ENCODE measurements around the gene GPR55.

GPR55 gene

GRCh38 chr2:230967113-230967512 is 42.1 kb upstream of the GPR55 start:
- Histone ChIP-seq H3K27me3 (ENCODE audit: insufficient read depth, low read length) (peaks cover 8% of the 10 kb centered on the region; the same call in 1 of the 2 replicates), H2AFZ (ENCODE audit: low read length) (no peak overlapping the region), H4K20me1 (ENCODE audit: insufficient read depth, low read length) (no peaks in the 10 kb centered on the region), H3K9me2 (ENCODE audit: low read depth, low read length) (no peaks in the 10 kb centered on the region), H3F3A (ENCODE audit: insufficient read depth, low read length) (no peaks in the 10 kb centered on the region), H3K9me3 (ENCODE audit: low read length) (no peaks in the 10 kb centered on the region), H3K9ac (ENCODE audit: low read length) (no peak overlapping the region), H3K27ac (ENCODE audit: low read depth, low read length, poor library complexity, severe bottlenecking) (no peak overlapping the region), H3K4me1 (ENCODE audit: insufficient read depth, low read length, severe bottlenecking) (no peaks in the 10 kb centered on the region), H3K4me2 (ENCODE audit: low read length) (no peak overlapping the region), H3K36me3 (ENCODE audit: insufficient read depth, low read length) (no peaks in the 10 kb centered on the region; the same call in 1 of the 2 replicates), H3K79me2 (ENCODE audit: insufficient read depth, low read length) (no peaks in the 10 kb centered on the region), H3K4me3 (ENCODE audit: low read depth, low read length, poor library complexity, severe bottlenecking) (no peak overlapping the region)
- TF ChIP-seq CTCF (IDR thresholded peaks at IDR 0.05; ENCODE audit: low read length) (no peak), EZH2 (IDR thresholded peaks at IDR 0.05; ENCODE audit: borderline replicate concordance, low read length) (no peak)

DNA sequence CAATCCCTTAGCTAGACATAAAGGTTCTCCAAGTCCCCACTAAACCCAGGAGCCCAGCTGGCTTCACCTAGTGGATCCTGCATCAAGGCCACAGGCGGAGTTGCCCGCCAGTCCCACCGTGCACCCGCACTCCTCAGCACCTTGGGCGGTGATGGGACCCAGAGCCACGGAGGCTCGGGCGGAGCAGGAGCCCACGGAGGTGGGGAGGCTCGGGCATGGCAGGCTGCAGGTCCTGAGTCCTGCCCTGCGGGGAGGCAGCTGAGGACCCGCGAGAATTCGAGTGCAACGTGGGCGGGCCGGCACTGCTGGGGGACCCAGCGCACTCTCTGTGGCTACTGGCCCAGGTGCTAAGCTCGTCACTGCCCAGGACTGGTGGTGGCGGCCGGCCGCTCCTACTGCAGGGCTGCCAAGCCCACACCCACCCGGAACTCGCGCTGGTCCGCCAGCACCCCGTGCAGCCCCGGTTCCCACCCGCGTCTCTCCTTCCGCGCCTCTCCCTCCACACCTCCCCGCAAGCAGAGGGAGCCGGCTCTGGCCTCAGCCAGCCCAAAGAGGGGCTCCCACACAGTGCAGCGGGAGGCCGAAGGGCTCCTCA is 39.2 kb upstream of the GPR55 start:
- Histone ChIP-seq H2AFZ (ENCODE audit: low read length) (no peak overlapping the region), H3K79me2 (ENCODE audit: insufficient read depth, low read length) (no peaks in the 10 kb centered on the region), H3K9me2 (ENCODE audit: low read depth, low read length) (no peaks in the 10 kb centered on the region), H3K9me3 (ENCODE audit: low read length) (no peaks in the 10 kb centered on the region), H4K20me1 (ENCODE audit: insufficient read depth, low read length) (no peaks in the 10 kb centered on the region), H3K4me1 (ENCODE audit: insufficient read depth, low read length, severe bottlenecking) (no peaks in the 10 kb centered on the region), H3K4me2 (ENCODE audit: low read length) (no peak overlapping the region), H3K36me3 (ENCODE audit: insufficient read depth, low read length) (no peaks in the 10 kb centered on the region; the same call in 1 of the 2 replicates), H3K4me3 (ENCODE audit: low read depth, low read length, poor library complexity, severe bottlenecking) (no peak overlapping the region), H3K9ac (ENCODE audit: low read length) (no peak overlapping the region), H3K27me3 (ENCODE audit: insufficient read depth, low read length) (peaks cover 5% of the 10 kb centered on the region; the same call in 1 of the 2 replicates), H3F3A (ENCODE audit: insufficient read depth, low read length) (no peaks in the 10 kb centered on the region), H3K27ac (ENCODE audit: low read depth, low read length, poor library complexity, severe bottlenecking) (no peak overlapping the region)
- no peak for TF ChIP-seq EZH2 (IDR thresholded peaks at IDR 0.05; ENCODE audit: borderline replicate concordance, low read length)
- no peak for TF ChIP-seq CTCF (IDR thresholded peaks at IDR 0.05; ENCODE audit: low read length)

DNA sequence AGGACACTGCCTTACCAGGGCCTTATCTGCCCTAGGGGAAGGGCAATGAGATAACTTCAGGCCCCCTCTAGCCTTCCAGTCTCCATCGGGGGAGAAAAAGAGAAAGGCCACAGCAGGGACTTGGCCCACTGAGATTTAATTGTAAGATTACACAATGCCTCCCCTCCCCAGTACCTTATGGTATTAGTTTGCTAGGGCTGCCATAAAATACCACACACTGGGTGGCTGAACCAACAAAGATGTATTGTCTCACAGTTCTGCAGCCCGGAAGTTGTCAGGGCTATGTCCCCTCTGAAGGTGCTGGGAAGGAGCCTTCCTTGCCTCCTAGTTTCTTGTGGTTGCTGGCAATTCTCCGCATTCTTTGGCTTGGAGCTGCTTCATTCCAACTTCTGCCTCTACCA is 36.0 kb upstream of the GPR55 start:
- Histone ChIP-seq H3K9me3 (ENCODE audit: low read length) (no peaks in the 10 kb centered on the region), H3K27ac (ENCODE audit: low read depth, low read length, poor library complexity, severe bottlenecking) (no peak overlapping the region), H3K4me2 (ENCODE audit: low read length) (no peak overlapping the region), H3K9me2 (ENCODE audit: low read depth, low read length) (no peaks in the 10 kb centered on the region), H3K27me3 (ENCODE audit: insufficient read depth, low read length) (no peaks in the 10 kb centered on the region; the same call in 1 of the 2 replicates), H4K20me1 (ENCODE audit: insufficient read depth, low read length) (no peaks in the 10 kb centered on the region), H3K36me3 (ENCODE audit: insufficient read depth, low read length) (no peaks in the 10 kb centered on the region; the same call in 1 of the 2 replicates), H3K4me1 (ENCODE audit: insufficient read depth, low read length, severe bottlenecking) (peaks cover 7% of the 10 kb centered on the region), H3K4me3 (ENCODE audit: low read depth, low read length, poor library complexity, severe bottlenecking) (no peak overlapping the region), H3F3A (ENCODE audit: insufficient read depth, low read length) (no peaks in the 10 kb centered on the region), H3K9ac (ENCODE audit: low read length) (no peak overlapping the region), H2AFZ (ENCODE audit: low read length) (no peak overlapping the region), H3K79me2 (ENCODE audit: insufficient read depth, low read length) (no peaks in the 10 kb centered on the region)
- TF ChIP-seq EZH2 (IDR thresholded peaks at IDR 0.05; ENCODE audit: borderline replicate concordance, low read length) (no peak), CTCF (IDR thresholded peaks at IDR 0.05; ENCODE audit: low read length) (no peak)
